Erythroblast (primary cell): ENCODE data around the gene MRPS12.
"Not testable (repeated sequence)": the region's sequence is repeated elsewhere in the genome, so short reads cannot be mapped to it uniquely, and the experiment has no call there.

Experiments used
- DNase-seq, 2 experiments: peaks; one replicate each; lab custom pipeline; 2025; lab: John Stamatoyannopoulos, UW
- GATA1 ChIP-seq: IDR thresholded peaks from 2 replicates; pipeline ENCODE4 v1.6.1; 2011; ENCODE audit warnings: low read depth, mild to moderate bottlenecking, control low read depth, low read length, moderate library complexity
- POLR2A ChIP-seq: IDR thresholded peaks from 2 replicates; pipeline ENCODE4 v1.6.1; 2011; ENCODE audit warnings: mild to moderate bottlenecking, low read length

MRPS12 gene

DNA sequence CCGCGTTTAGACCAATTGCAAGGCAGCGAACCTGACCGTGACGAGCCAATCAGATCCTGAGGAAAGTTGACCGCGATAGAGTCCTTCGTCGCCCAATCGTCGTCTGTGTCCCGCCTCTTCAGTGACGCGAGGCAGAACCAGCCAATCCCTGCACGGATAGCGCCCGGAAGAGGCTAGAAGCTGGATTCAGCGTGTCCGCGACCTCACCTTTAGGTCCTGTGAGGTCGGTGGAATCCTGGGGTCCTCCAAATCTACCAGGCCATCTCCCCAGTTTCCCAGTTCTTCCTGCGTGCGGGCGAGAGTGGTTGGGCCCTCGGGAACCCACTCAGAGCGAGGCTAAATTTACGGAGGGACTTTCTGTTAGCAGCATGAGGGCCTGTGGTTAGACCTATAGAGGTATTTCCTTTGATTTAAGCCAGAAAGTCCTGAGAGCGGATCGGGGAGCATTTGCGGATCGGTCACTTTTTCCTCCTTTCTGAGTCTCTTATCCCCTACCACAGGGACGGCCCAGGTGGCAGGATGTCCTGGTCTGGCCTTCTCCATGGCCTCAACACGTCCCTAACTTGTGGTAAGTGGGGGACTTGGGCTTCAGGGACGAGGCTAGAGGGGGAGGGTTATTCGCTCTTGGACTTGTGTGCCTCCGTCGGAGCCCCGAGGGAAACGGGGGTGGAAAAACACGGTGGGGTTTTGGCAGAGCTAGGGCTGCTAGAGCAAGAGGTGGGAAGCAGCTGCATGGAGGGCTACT, at the start of gene MRPS12:
Gene MRPS12 (plus strand): TSS at position 169 of the 745 bp plus-strand sequence. CDS start 351 bp downstream, at position 520.
- DNase-seq: peak; percentile 100
- TF ChIP-seq GATA1 (no peak), POLR2A (peak; percentile 87)

GRCh38 chr19:38883286-38883685, 47.5 kb upstream of the MRPS12 start:
- no peak for DNase-seq
- TF ChIP-seq GATA1 (no peak), POLR2A (no peak)

- DNase-seq: not testable (repeated sequence)
Observed at GRCh38 chr19:38884691-38885090, 46.1 kb upstream of the MRPS12 start.

GRCh38 chr19:38888876-38889275, 41.9 kb upstream of the MRPS12 start:
- no peak for TF ChIP-seq GATA1
- TF ChIP-seq POLR2A: no peak
- DNase-seq: no peak

- TF ChIP-seq POLR2A: no peak
- no peak for TF ChIP-seq GATA1
- DNase-seq: no peak
Observed at GRCh38 chr19:38889803-38890202, 40.9 kb upstream of the MRPS12 start.

DNA sequence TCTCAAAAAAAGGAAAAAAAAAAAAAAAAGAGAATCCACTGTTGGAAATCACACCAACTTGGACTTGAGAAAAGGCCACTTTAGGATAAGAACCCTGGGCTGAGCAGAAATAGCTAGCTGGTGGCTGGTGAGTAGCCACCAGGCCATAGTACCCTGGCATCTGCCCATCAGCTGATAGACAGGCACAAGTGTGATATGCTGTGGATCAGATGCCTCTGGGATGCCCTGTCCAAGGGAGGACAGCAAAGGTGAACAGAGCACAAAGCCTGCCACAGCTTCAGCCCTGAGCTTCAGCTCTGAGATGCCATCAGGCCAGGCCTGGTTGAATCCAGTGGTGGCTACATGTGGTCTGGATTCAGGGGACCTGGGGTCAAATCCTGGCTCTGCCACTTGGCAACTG, 40.1 kb upstream of the MRPS12 start:
- DNase-seq: no peak
- TF ChIP-seq POLR2A (no peak), GATA1 (no peak)

DNA sequence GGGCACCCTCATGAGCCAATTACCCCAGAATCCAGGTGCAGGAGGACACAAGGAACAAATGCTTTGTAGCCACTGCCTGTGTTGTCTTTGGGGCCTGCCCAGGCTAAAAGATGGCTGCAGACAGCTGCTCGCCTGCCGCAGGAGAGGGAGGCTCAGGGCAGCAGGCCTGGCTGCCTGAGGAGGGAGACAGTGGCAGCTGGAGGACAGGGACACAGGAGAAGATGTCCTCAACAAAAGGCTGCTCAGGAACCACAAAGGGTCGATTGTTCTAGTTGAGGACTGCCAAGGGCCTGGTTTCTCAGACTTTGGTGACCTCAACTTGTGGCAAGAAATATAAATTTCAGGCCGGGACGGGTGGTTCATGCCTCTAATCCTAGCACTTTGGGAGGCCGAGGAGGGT, 39.0 kb upstream of the MRPS12 start:
- no peak for DNase-seq

DNA sequence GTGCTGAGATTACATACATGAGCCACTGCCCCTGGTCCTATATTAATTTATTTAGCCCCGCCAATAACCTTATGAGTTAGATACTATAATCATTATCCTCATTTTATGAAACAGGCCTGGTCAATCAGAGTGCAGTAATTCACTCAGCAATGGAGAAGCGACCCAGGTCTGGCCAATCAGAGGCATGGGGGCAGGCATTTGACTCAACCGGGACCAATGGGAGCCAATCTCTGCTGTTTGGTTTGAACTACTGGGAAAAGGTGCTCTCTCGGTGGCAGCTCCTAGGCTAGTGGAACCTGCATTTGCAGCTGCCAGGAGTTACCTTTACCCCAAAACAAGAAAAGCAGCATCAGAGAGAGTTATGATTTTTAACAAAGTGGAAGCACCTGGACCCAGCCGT, 37.9 kb upstream of the MRPS12 start:
- no peak for DNase-seq
- TF ChIP-seq POLR2A (no peak), GATA1 (no peak)

More for the DNA sequence above, 39.0 kb upstream of the MRPS12 start:
- TF ChIP-seq POLR2A (no peak), GATA1 (no peak)

GRCh38 chr19:38893341-38893771, 37.4 kb upstream of the MRPS12 start:
- TF ChIP-seq GATA1 (no peak), POLR2A (no peak)
- DNase-seq: no peak

GRCh38 chr19:38894968-38895367, 35.8 kb upstream of the MRPS12 start:
- TF ChIP-seq POLR2A: no peak
- TF ChIP-seq GATA1: no peak
- no peak for DNase-seq

GRCh38 chr19:38898788-38899446, 31.8 kb upstream of the MRPS12 start:
- no peak for TF ChIP-seq GATA1
- no peak for TF ChIP-seq POLR2A
- DNase-seq: no peak

- DNase-seq: peak; percentile 100
- TF ChIP-seq GATA1 (no peak), POLR2A (peak; percentile 92)
Observed at GRCh38 chr19:38899447-38900201, 31.1 kb upstream of the MRPS12 start, which contains the start of the genes NFKBIB and SIRT2. Gene NFKBIB, plus strand, starts transcription at chr19:38899969. Its CDS starts 64 bp downstream, at chr19:38900033. Gene SIRT2, minus strand, starts transcription at chr19:38899618. Its CDS starts 97 bp downstream, at chr19:38899521.

DNA sequence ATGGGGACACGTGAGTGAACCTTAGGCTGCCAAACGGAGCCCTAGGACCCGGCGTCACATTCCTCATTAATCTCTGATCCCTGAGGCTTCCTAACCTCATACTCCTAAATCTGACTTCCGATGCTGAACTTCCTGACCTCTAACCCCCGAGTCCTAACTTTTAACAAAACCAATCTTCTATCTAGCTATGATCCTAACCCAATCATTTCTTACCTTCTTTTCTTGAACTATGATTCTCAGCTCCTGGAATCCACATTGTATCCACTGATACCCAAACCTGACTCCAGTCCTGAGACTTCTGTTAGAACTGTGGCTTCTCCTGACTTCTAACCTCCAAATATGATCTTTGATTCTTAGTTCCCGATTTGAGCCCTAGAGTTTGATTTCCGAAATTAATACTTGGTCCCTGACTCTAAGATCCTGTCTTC, 30.5 kb upstream of the MRPS12 start:
- no peak for DNase-seq

DNA sequence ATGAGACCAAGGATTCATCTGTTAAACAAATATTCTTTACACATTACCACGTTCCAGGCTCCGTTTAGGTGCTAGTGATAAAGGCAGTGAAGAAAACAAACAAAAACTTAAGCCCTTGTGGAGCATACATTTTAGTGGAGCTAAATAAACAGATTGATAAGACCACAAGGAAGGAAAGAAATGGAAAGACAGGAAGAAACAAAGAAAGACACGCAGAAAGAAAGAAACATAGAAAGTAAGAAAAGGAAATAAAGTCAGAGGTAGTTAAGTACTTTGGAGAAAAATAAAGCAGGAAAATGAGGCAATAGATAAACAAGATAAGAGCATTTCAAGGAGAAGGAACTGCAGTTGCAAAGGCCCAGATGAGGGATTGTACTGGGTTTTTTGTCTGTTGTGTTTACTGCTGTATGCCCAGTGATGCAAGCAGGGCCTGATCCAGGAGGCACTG, 30.0 kb upstream of the MRPS12 start:
- peak in 1 of 2 experiments; percentile 52 for DNase-seq
- TF ChIP-seq GATA1 (no peak), POLR2A (no peak)

More for the DNA sequence above, 30.5 kb upstream of the MRPS12 start:
- TF ChIP-seq POLR2A: no peak
- TF ChIP-seq GATA1: no peak
